Activated B cell treated with CpG ODN at 0.5 μM for 24 hours (primary cell): ENCODE results near the gene INSC. TPM values are rescaled to one million over a fixed set of nuclear protein-coding genes. Genes with fewer than 3 reads are reported as not detected.

Experiments
- ATAC-seq: fragments of 200-7000 bp; cut with Tn5 transposase; one replicate; pipeline ENCODE4 v1.10.0; 2021; ENCODE audit warnings: low read depth, mild to moderate bottlenecking, moderate library complexity
- CTCF ChIA-PET: fragments of 350-600 bp; sonication (Branson Sonifier 250); formaldehyde crosslinking; loops from one replicate; lab custom pipeline; 2021; ENCODE audit warnings: antibody characterized with exemption; lab: Charles Lee
- POLR2A ChIA-PET: fragments of 350-600 bp; sonication (Branson Sonifier 250); formaldehyde crosslinking; loops from one replicate; lab custom pipeline; 2021; ENCODE audit warnings: antibody characterized with exemption; lab: Charles Lee
- DNase-seq: peaks from one replicate; pipeline ENCODE4 v3.0.0; 2022
- H3K27ac Mint-ChIP-seq: one replicate; pipeline ENCODE4 v1.8.0; 2020; ENCODE audit warnings: mixed read lengths
- H3K27me3 Mint-ChIP-seq: one replicate; pipeline ENCODE4 v1.8.0; 2021; ENCODE audit warnings: mixed read lengths
- H3K36me3 Mint-ChIP-seq: one replicate; pipeline ENCODE4 v1.8.0; 2021; ENCODE audit warnings: low read depth, mixed read lengths
- H3K4me1 Mint-ChIP-seq: one replicate; pipeline ENCODE4 v1.8.0; 2021; ENCODE audit warnings: mixed read lengths
- H3K4me3 Mint-ChIP-seq: one replicate; pipeline ENCODE4 v1.8.0; 2020; ENCODE audit warnings: mild to moderate bottlenecking, mixed read lengths
- H3K9me3 Mint-ChIP-seq: one replicate; pipeline ENCODE4 v1.8.0; 2020; ENCODE audit warnings: mixed read lengths
- intact Hi-C: fragments of 100-400 bp; cut with micrococcal nuclease; formaldehyde crosslinking; loops from one replicate; pipeline ENCODE4 v1.15.1; 2024
- total RNA-seq: library from RNA; stranded (reverse); gene quantifications from 2 replicates; pipeline ENCODE4 v1.2.3, GENCODE V29; 2022
- TF ChIP-seq, protein P1 (sequence below): fragments of 200-600 bp; IDR thresholded peaks from one replicate; pipeline ENCODE4 v1.8.0; 2022; ENCODE audit warnings: antibody characterized with exemption, mild to moderate bottlenecking

INSC gene
- total RNA-seq, 1 donor from 2014 or later: not detected

DNA sequence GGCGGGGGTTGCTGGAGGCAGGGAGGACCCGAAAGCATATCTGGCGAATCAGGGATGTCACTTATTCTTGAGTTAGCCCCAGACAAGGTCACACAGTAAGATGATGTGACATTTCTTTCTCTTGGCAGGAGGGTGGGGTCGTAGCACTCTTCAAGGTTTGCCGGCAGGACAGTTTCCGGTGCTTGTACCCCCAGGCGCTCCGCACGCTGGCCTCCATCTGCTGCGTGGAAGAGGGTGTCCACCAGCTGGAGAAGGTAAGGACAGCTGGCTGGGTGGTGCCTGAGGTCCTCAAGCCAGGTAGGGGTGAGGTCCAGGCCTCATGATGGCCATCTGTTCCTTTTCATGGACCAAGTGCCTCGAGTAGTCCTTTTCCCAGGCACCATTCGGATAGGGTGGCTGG is 86.0 kb downstream of the INSC start:
- no peak overlapping the region for H3K27ac Mint-ChIP-seq
- intact Hi-C loops: no loop called here
- CTCF ChIA-PET: interaction anchor here (0.7 kb wide), 1 partner anchor 233 kb away, joined by 4 read pairs; no protein-coding TSS in a partner anchor

GRCh38 chr11:15201586-15201985 is 86.9 kb downstream of the INSC start:
- ChIA-PET POLR2A (no interaction called here), CTCF (no interaction called here)
- TF ChIP-seq, protein P1, sequence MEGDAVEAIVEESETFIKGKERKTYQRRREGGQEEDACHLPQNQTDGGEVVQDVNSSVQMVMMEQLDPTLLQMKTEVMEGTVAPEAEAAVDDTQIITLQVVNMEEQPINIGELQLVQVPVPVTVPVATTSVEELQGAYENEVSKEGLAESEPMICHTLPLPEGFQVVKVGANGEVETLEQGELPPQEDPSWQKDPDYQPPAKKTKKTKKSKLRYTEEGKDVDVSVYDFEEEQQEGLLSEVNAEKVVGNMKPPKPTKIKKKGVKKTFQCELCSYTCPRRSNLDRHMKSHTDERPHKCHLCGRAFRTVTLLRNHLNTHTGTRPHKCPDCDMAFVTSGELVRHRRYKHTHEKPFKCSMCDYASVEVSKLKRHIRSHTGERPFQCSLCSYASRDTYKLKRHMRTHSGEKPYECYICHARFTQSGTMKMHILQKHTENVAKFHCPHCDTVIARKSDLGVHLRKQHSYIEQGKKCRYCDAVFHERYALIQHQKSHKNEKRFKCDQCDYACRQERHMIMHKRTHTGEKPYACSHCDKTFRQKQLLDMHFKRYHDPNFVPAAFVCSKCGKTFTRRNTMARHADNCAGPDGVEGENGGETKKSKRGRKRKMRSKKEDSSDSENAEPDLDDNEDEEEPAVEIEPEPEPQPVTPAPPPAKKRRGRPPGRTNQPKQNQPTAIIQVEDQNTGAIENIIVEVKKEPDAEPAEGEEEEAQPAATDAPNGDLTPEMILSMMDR: no peak
- Mint-ChIP-seq H3K9me3 (no peaks in the 10 kb centered on the region), H3K4me1 (no peaks in the 10 kb centered on the region), H3K36me3 (no peaks in the 10 kb centered on the region), H3K27me3 (peaks cover 3% of the 10 kb centered on the region), H3K4me3 (no peak overlapping the region), H3K27ac (no peak overlapping the region)
- DNase-seq (no peak), ATAC-seq (no peak)
- intact Hi-C loops: no loop called here

More for the DNA sequence above, 86.0 kb downstream of the INSC start:
- POLR2A ChIA-PET: no interaction called here
- Mint-ChIP-seq H3K4me3 (no peak overlapping the region), H3K4me1 (no peaks in the 10 kb centered on the region), H3K36me3 (no peaks in the 10 kb centered on the region), H3K27me3 (no peaks in the 10 kb centered on the region), H3K9me3 (no peaks in the 10 kb centered on the region)
- TF ChIP-seq, protein P1: no peak
- no peak for ATAC-seq
- no peak for DNase-seq

- TF ChIP-seq, protein P1: no peak
- POLR2A ChIA-PET: no interaction called here
- ATAC-seq (no peak), DNase-seq (no peak)
- Mint-ChIP-seq H3K27me3 (peaks cover 7% of the 10 kb centered on the region), H3K27ac (no peak overlapping the region), H3K9me3 (no peaks in the 10 kb centered on the region), H3K36me3 (no peaks in the 10 kb centered on the region), H3K4me3 (no peak overlapping the region), H3K4me1 (no peaks in the 10 kb centered on the region)
- intact Hi-C loops: no loop called here
- CTCF ChIA-PET: no interaction called here
These were observed 87.9 kb downstream of the INSC start for GRCh38 chr11:15202626-15203025.

- intact Hi-C loops: loop anchor here (5.0 kb wide), 2 partner anchors 682 to 1432 kb away; partner anchors contain the start of gene PSMA1
- DNase-seq (no peak), ATAC-seq (no peak)
- peaks cover 12% of the 10 kb centered on the region for H3K27me3 Mint-ChIP-seq
- TF ChIP-seq, protein P1: no peak
- ChIA-PET POLR2A (no interaction called here), CTCF (interaction anchor here (5.9 to 8.9 kb wide), 2 partner anchors 102 to 296 kb away, joined by 43 to 126 read pairs; no protein-coding TSS in a partner anchor)
- no peak overlapping the region for H3K4me3 Mint-ChIP-seq
- no peak overlapping the region for H3K27ac Mint-ChIP-seq
- H3K9me3 Mint-ChIP-seq: no peaks in the 10 kb centered on the region
- H3K36me3 Mint-ChIP-seq: no peaks in the 10 kb centered on the region
- H3K4me1 Mint-ChIP-seq: no peaks in the 10 kb centered on the region
These were observed 90.0 kb downstream of the INSC start for GRCh38 chr11:15204711-15205110.

GRCh38 chr11:15206791-15207190 is 92.1 kb downstream of the INSC start:
- intact Hi-C loops: loop anchor here (5.0 kb wide), 2 partner anchors 684 to 1434 kb away; partner anchors contain the start of gene PSMA1
- DNase-seq (no peak), ATAC-seq (no peak)
- ChIA-PET POLR2A (no interaction called here), CTCF (interaction anchor here (1.2 to 8.9 kb wide), 4 partner anchors 105 to 417 kb away, joined by 4 to 126 read pairs (median 26); no protein-coding TSS in a partner anchor)
- no peaks in the 10 kb centered on the region for H3K9me3 Mint-ChIP-seq
- TF ChIP-seq, protein P1: no peak
- H3K27ac Mint-ChIP-seq: no peak overlapping the region
- no peaks in the 10 kb centered on the region for H3K36me3 Mint-ChIP-seq
- H3K27me3 Mint-ChIP-seq: peaks cover 12% of the 10 kb centered on the region
- H3K4me1 Mint-ChIP-seq: no peaks in the 10 kb centered on the region
- H3K4me3 Mint-ChIP-seq: no peak overlapping the region
